Common myeloid progenitor, CD34-positive (primary cell): ENCODE results near the gene TIMM23. TPM values are rescaled to one million over a fixed set of nuclear protein-coding genes. Genes with fewer than 3 reads are reported as not detected.
A peak's percentile ranks its signal among the peaks of the same experiment; 100 is the strongest.
"Not testable (repeated sequence)": the region's sequence is repeated elsewhere in the genome, so short reads cannot be mapped to it uniquely, and the experiment has no call there.

Experiments
- CTCF ChIA-PET: fragments of 350-600 bp; sonication (Branson Sonifier 250); formaldehyde crosslinking; loops from one replicate; lab custom pipeline; 2021; ENCODE audit warnings: antibody characterized with exemption; lab: Charles Lee
- POLR2A ChIA-PET: fragments of 350-600 bp; sonication (Branson Sonifier 250); formaldehyde crosslinking; loops from one replicate; lab custom pipeline; 2021; ENCODE audit warnings: antibody characterized with exemption; lab: Charles Lee
- DNase-seq, 3 donors: peaks; one replicate each; pipeline versions ENCODE4 v3.0.0 to v3.0.0-alpha.2; 2013
- H3K27ac ChIP-seq, 2 experiments: 1 replicate in 1 of 2; 2 replicates in 1 of 2; pipeline ENCODE4 v1.7.0; 2013; ENCODE audit warnings: inconsistent platforms in 2 of 2, low read length in 2 of 2, mild to moderate bottlenecking in 2 of 2, low read depth in 1 of 2, moderate library complexity in 1 of 2; ENCODE audit not compliant: severe bottlenecking in 2 of 2, insufficient read depth in 1 of 2, poor library complexity in 1 of 2
- H3K27me3 ChIP-seq, 5 experiments: replicated peaks in 2 of 5; 1 replicate in 3 of 5; 2 replicates in 2 of 5; pipeline versions ENCODE4 v1.6.1 to v1.7.0; 2013; ENCODE audit warnings: low read length in 4 of 5, mild to moderate bottlenecking in 2 of 5, moderate library complexity in 2 of 5, inconsistent platforms in 1 of 5; ENCODE audit not compliant: insufficient read depth in 5 of 5, control insufficient read depth in 4 of 5
- H3K36me3 ChIP-seq, 4 experiments: 1 replicate in 2 of 4; 2 replicates in 2 of 4; pipeline versions ENCODE4 v1.6.1 to v1.7.0; 2013; ENCODE audit warnings: low read length in 3 of 4, control low read depth in 1 of 4, mild to moderate bottlenecking in 1 of 4; ENCODE audit not compliant: control insufficient read depth in 4 of 4, insufficient read depth in 4 of 4
- H3K4me1 ChIP-seq, 4 experiments: 1 replicate in 3 of 4; 2 replicates in 1 of 4; pipeline versions ENCODE4 v1.6.1 to v1.7.1; 2013; ENCODE audit warnings: low read length in 3 of 4, mild to moderate bottlenecking in 3 of 4, control low read depth in 1 of 4, inconsistent platforms in 1 of 4, moderate library complexity in 1 of 4; ENCODE audit not compliant: control insufficient read depth in 4 of 4, insufficient read depth in 4 of 4; ENCODE audit errors: control extremely low read depth in 1 of 4
- H3K4me3 ChIP-seq, 7 experiments: 1 replicate in 4 of 7; 2 replicates in 3 of 7; pipeline versions ENCODE4 v1.5.1 to v1.7.0; 2013; ENCODE audit warnings: mild to moderate bottlenecking in 7 of 7, low read length in 6 of 7, moderate library complexity in 6 of 7, inconsistent platforms in 2 of 7, low read depth in 2 of 7, control low read depth in 1 of 7; ENCODE audit not compliant: insufficient read depth in 4 of 7, control insufficient read depth in 1 of 7; ENCODE audit errors: extremely low read depth in 1 of 7
- H3K9me3 ChIP-seq, 5 experiments: 1 replicate in 4 of 5; 2 replicates in 1 of 5; pipeline versions ENCODE4 v1.6.1 to v1.7.1; 2013; ENCODE audit warnings: low read length in 4 of 5, mild to moderate bottlenecking in 2 of 5, inconsistent platforms in 1 of 5, low read depth in 1 of 5, moderate library complexity in 1 of 5; ENCODE audit not compliant: control insufficient read depth in 4 of 5, insufficient read depth in 2 of 5; ENCODE audit errors: control extremely low read depth in 1 of 5
- WGBS: methylation state at CpG from one replicate; pipeline ENCODE4 v1.1.5; 2013; ENCODE audit not compliant: insufficient coverage; 5-methylcytosine and 5-hydroxymethylcytosine counted together
- polyA plus RNA-seq: library from polyadenylated mRNA; unstranded; fragments of 120-200 nt; gene quantifications from one replicate; pipeline ENCODE4 v1.2.1, GENCODE V29; 2013

The TIMM23 gene, protein sequence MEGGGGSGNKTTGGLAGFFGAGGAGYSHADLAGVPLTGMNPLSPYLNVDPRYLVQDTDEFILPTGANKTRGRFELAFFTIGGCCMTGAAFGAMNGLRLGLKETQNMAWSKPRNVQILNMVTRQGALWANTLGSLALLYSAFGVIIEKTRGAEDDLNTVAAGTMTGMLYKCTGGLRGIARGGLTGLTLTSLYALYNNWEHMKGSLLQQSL
- polyA plus RNA-seq: 35.4 TPM

DNA sequence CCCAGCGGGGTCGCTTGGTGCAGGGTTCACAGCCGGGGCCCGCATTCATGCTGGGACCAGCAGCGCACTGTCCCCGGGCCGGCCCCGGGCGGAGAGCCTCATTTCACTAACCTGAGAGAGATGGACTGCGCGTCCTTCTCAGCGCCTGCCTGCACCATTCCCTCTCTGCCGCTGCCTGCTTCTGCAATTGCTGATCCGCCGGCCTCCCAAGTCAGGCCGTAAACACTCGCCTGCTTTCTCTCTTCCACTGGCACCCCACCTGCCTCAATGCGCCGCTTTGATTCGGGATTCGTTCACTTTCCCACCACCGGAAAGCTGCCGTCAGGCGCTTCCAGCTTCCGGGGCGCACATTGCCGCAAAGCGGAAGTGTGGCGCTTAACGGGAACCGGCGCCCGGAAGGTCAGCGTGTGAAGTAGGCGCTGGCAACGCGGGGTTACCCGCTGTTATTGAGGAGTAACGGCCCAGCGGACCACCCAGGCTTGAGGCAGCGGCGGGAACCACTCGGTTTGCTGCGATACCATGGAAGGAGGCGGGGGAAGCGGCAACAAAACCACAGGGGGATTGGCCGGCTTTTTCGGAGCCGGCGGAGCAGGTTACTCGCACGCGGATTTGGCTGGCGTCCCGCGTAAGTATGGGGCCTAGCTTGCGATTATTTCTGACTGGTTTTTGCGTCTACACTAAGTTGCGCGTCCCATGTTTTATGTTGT lies at the start of gene TIMM23:
Gene TIMM23, plus strand, starts transcription at position 384 of the 707 bp plus-strand sequence. Its CDS starts 136 bp downstream, at position 520.
- H3K27me3 ChIP-seq, H3K9me3 ChIP-seq, POLR2A ChIA-PET, H3K36me3 ChIP-seq, CTCF ChIA-PET: not testable (repeated sequence)
- Histone ChIP-seq H3K4me1 (peaks cover 8 to 21% (median 9%) of the 10 kb centered on the region in 4 experiments), H3K27ac (peak within 1 kb of the TSS; percentile 75 to 90), H3K4me3 (peak within 1 kb of the TSS; percentile 58 to 89 (median 79))
- DNase-seq: peak; percentile 85 to 92 (median 88)
- WGBS: 0% methylated on average over 47 of the region's 60 CpGs

DNA sequence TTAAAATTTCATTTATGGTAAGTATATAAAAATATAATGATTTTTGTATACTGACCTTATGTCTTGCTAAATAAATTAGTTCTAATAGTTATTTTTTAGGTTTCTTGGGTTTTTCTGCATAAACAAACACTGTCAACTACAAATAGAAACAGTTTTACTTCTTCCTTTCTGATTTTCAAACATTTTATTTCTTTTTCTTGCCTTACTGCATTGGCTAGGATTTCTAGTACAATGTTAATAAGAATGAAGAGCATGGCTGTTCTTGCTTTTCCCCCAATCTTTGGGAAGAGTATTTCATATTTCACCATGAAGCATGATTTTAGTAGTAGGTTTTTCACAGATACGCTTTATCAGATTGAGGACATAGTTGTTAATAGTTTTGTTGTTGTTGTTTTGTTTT lies 45.5 kb upstream of the TIMM23 start:
- WGBS: no CpG with 5 or more reads among the region's 1 CpG
- CTCF ChIA-PET, POLR2A ChIA-PET, H3K9me3 ChIP-seq, H3K36me3 ChIP-seq, H3K4me1 ChIP-seq, H3K27me3 ChIP-seq, H3K27ac ChIP-seq, DNase-seq, H3K4me3 ChIP-seq: not testable (repeated sequence)

DNA sequence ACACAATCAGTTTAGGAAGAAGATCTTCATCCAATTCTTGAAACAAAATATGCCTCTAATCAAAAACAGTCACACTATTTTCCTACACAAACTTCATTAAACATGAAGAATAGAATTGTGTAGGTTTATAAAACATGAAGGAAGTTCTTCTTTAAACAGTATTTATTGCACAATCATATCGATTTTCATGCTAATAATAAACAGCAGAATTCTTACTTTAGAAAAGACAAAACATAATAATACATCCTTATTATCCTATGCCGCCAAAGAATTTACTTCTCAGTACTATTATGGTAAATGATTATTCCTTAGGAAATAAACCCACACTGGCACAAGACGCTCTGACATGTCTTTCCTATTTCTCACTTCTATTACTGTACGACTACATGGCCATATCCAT lies 41.0 kb upstream of the TIMM23 start:
- H3K9me3 ChIP-seq, H3K4me1 ChIP-seq, H3K36me3 ChIP-seq, CTCF ChIA-PET, POLR2A ChIA-PET, DNase-seq, H3K27me3 ChIP-seq, H3K4me3 ChIP-seq, H3K27ac ChIP-seq: not testable (repeated sequence)
- WGBS: no CpG with 5 or more reads among the region's 4 CpGs

DNA sequence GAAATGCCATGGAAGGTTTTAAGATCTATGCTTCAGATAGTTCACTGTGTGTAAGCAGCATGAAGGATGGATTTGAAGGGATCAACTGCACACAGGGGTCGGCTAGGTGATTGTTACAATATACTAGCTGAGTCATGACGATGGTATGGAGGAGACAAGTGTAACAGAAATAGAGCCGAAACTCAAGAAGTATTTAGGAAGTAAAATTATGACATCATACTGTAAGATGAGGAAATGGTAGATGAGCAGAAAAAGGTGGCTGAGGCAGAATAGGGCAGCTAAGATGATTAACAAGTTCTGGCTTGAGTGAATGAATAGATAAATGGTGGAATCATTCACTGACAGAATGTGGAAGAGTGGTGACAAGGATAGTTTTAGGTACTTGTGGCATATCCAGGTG lies 37.5 kb upstream of the TIMM23 start:
- H3K27me3 ChIP-seq, H3K4me3 ChIP-seq, DNase-seq, H3K4me1 ChIP-seq, H3K36me3 ChIP-seq, POLR2A ChIA-PET, H3K9me3 ChIP-seq, H3K27ac ChIP-seq, CTCF ChIA-PET: not testable (repeated sequence)
- WGBS: 100% methylated on average over 1 of the region's 3 CpGs

DNA sequence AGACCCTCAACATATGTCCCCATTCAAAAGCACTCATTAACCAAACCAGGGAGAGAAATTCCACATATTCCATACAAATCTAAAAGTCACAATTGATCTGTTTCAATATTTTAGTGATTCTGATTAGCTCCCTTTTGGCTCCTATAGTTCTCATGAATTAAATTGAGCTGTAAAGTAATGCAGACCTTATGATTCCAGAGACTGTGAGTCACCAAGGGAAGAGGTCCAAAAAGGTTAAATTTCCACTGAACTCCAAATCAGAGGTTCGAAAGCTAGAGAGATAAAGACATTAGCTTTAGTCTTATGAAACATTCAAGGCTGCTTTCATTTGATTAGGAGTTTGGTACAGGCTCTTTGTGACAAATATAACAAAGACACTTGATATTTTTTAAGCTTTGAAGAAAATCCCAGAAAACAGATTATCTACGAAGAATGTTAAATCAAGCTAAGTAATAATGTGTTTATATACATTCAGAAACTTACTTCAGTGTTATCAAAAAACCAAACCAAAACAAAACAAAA lies 33.1 kb upstream of the TIMM23 start:
- H3K4me1 ChIP-seq, POLR2A ChIA-PET, H3K9me3 ChIP-seq, H3K27me3 ChIP-seq, CTCF ChIA-PET, H3K27ac ChIP-seq, H3K36me3 ChIP-seq, DNase-seq, H3K4me3 ChIP-seq: not testable (repeated sequence)
- no CpG with 5 or more reads among the region's 2 CpGs for WGBS

DNA sequence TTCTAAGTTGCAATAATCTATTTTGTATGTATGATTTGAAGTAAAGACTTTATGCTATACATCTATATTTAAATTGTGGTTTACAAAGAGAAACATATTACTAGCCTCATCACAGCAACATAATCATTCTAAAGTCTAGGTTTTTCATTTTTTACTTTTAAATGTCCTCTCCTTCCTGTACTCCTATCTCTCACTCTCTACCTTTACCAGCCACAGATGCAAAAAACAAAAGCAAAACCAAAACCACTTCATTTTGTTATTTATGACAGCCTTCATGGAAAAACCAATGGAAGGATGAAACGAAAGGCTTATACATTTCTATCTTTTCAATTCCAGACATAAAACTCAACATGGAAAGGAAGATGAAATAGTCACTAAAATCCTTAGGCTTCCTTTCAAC lies 31.1 kb upstream of the TIMM23 start:
- H3K27me3 ChIP-seq, DNase-seq, H3K4me3 ChIP-seq, H3K9me3 ChIP-seq, POLR2A ChIA-PET, H3K27ac ChIP-seq, H3K4me1 ChIP-seq, H3K36me3 ChIP-seq, CTCF ChIA-PET: not testable (repeated sequence)
- WGBS: no CpG with 5 or more reads among the region's 1 CpG

DNA sequence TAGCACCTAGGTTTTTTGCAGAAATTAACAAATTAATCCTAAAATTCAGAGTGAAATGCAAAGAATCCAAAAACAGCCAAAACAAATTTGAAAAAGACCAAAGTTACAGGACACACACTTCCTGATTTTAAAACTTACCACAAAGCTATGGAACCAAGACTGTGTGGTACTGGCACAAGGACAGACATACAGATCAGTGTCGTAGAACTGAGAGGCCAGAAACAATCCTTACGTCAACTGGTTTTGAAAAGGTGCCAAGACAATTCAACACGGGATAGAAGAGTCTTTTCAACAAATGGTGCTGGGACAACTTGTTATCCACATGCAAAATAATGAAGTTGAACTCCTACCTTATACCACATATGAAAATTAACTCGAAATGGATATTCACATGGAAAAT lies 26.8 kb upstream of the TIMM23 start:
- H3K9me3 ChIP-seq, H3K4me3 ChIP-seq, H3K36me3 ChIP-seq, POLR2A ChIA-PET, H3K27ac ChIP-seq, DNase-seq, H3K27me3 ChIP-seq, CTCF ChIA-PET, H3K4me1 ChIP-seq: not testable (repeated sequence)
- WGBS: 100% methylated on average over 2 of the region's 4 CpGs
